ENCODE results near the gene DYNC2H1.

DYNC2H1 gene

GRCh38 chr11:103378931-103379330, 269.7 kb downstream of the DYNC2H1 start:
- Mint-ChIP-seq H3K4me3 (no peak overlapping the region), H3K27me3 (ENCODE audit: low read depth) (no peaks in the 10 kb centered on the region), H3K4me1 (no peaks in the 10 kb centered on the region), H3K27ac (no peak overlapping the region), H3K36me3 (ENCODE audit: low read depth) (peaks cover 34% of the 10 kb centered on the region), H3K9me3 (peaks cover 18% of the 10 kb centered on the region)
- TF ChIP-seq CTCF (IDR thresholded peaks at IDR 0.05; ENCODE audit: unreplicated experiment in 3 of 3), result no peak

- Mint-ChIP-seq H3K4me1 (no peaks in the 10 kb centered on the region), H3K36me3 (ENCODE audit: low read depth) (peaks cover 26% of the 10 kb centered on the region), H3K9me3 (peaks cover 11% of the 10 kb centered on the region), H3K27me3 (ENCODE audit: low read depth) (no peaks in the 10 kb centered on the region), H3K27ac (no peak overlapping the region), H3K4me3 (no peak overlapping the region)
- no peak for TF ChIP-seq CTCF (IDR thresholded peaks at IDR 0.05; ENCODE audit: unreplicated experiment in 3 of 3)
Observed at GRCh38 chr11:103380031-103380430, 270.8 kb downstream of the DYNC2H1 start.

- no peak for TF ChIP-seq CTCF (IDR thresholded peaks at IDR 0.05; ENCODE audit: unreplicated experiment in 3 of 3)
- H3K27me3 Mint-ChIP-seq (ENCODE audit: low read depth), result no peaks in the 10 kb centered on the region
- H3K27ac Mint-ChIP-seq, result no peak overlapping the region
- H3K36me3 Mint-ChIP-seq (ENCODE audit: low read depth), result peaks cover 7% of the 10 kb centered on the region
- H3K9me3 Mint-ChIP-seq, result peaks cover 6% of the 10 kb centered on the region
- no peaks in the 10 kb centered on the region for H3K4me1 Mint-ChIP-seq
- no peak overlapping the region for H3K4me3 Mint-ChIP-seq
Observed at GRCh38 chr11:103384652-103385051, 275.4 kb downstream of the DYNC2H1 start.

GRCh38 chr11:103395612-103396011, 286.4 kb downstream of the DYNC2H1 start:
- no peak for TF ChIP-seq CTCF (IDR thresholded peaks at IDR 0.05; ENCODE audit: unreplicated experiment in 3 of 3)
- Mint-ChIP-seq H3K27ac (peak overlapping the region; percentile 73 to 94 (median 83)), H3K4me3 (no peak overlapping the region), H3K36me3 (ENCODE audit: low read depth) (peaks cover 31% of the 10 kb centered on the region), H3K9me3 (peaks cover 15% of the 10 kb centered on the region), H3K4me1 (no peaks in the 10 kb centered on the region), H3K27me3 (ENCODE audit: low read depth) (no peaks in the 10 kb centered on the region)

GRCh38 chr11:103396237-103396636, 287.0 kb downstream of the DYNC2H1 start:
- H3K4me3 Mint-ChIP-seq, result no peak overlapping the region
- H3K27me3 Mint-ChIP-seq (ENCODE audit: low read depth), result no peaks in the 10 kb centered on the region
- peak overlapping the region; percentile 73 to 94 (median 83) for H3K27ac Mint-ChIP-seq
- H3K36me3 Mint-ChIP-seq (ENCODE audit: low read depth), result peaks cover 33% of the 10 kb centered on the region
- H3K9me3 Mint-ChIP-seq, result peaks cover 15% of the 10 kb centered on the region
- TF ChIP-seq CTCF (IDR thresholded peaks at IDR 0.05; ENCODE audit: unreplicated experiment in 3 of 3), result no peak
- no peaks in the 10 kb centered on the region for H3K4me1 Mint-ChIP-seq

DNA sequence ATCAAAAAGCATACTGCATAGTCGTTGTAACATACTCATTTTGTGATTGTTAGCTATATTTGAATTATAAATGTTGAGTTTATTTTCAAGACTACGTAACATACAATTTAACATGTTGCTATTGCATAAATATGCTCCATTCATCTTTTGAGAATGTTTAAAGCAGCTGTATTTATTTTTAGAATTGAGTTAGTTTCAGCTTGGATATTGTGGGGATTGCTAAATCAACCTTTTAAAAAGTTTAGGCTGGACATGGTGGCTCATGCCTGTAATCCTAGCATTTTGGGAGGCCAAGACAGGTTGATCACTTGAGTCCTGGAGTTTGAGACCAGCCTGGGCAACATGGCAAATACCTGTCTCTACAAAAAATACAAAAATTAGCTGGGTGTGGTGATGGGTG, 288.1 kb downstream of the DYNC2H1 start:
- Mint-ChIP-seq H3K4me1 (no peaks in the 10 kb centered on the region), H3K27ac (no peak overlapping the region), H3K36me3 (ENCODE audit: low read depth) (peaks cover 41% of the 10 kb centered on the region), H3K9me3 (peaks cover 20% of the 10 kb centered on the region), H3K4me3 (no peak overlapping the region), H3K27me3 (ENCODE audit: low read depth) (no peaks in the 10 kb centered on the region)
- no peak for TF ChIP-seq CTCF (IDR thresholded peaks at IDR 0.05; ENCODE audit: unreplicated experiment in 3 of 3)

All from nephron (organoid).